Skeletal muscle satellite cell (primary cell): Measurements from ENCODE around the gene ITPR3.

ENCODE experiments used
- H3K27me3 ChIP-seq: 2 replicates; pipeline ENCODE4 v1.7.0; 2013; ENCODE audit warnings: low read length; ENCODE audit not compliant: control insufficient read depth, insufficient read depth
- H3K36me3 ChIP-seq: 2 replicates; pipeline ENCODE4 v1.7.0; 2013; ENCODE audit warnings: mild to moderate bottlenecking, control low read depth, low read length; ENCODE audit not compliant: insufficient read depth
- H3K4me1 ChIP-seq: 2 replicates; pipeline ENCODE4 v1.7.0; 2013; ENCODE audit warnings: low read length; ENCODE audit not compliant: control insufficient read depth, insufficient read depth
- H3K4me2 ChIP-seq: 2 replicates; pipeline ENCODE4 v1.7.0; 2013; ENCODE audit warnings: mild to moderate bottlenecking, low read length
- H3K4me3 ChIP-seq: 2 replicates; pipeline ENCODE4 v1.7.0; 2013; ENCODE audit warnings: low read length
- H3K9ac ChIP-seq: 2 replicates; pipeline ENCODE4 v1.7.0; 2013; ENCODE audit warnings: mild to moderate bottlenecking, low read depth, low read length, moderate library complexity
- H3K9me3 ChIP-seq: replicated peaks from 2 replicates; pipeline ENCODE4 v1.7.0; 2013; ENCODE audit warnings: mild to moderate bottlenecking, control low read depth, low read length

ITPR3 gene

GRCh38 chr6:33583591-33584155 is 37.4 kb upstream of the ITPR3 start:
- Histone ChIP-seq H3K36me3 (no peaks in the 10 kb centered on the region), H3K9me3 (no peaks in the 10 kb centered on the region), H3K27me3 (no peaks in the 10 kb centered on the region), H3K9ac (no peak overlapping the region), H3K4me3 (no peak overlapping the region), H3K4me2 (no peak overlapping the region), H3K4me1 (peaks cover 14% of the 10 kb centered on the region)

DNA sequence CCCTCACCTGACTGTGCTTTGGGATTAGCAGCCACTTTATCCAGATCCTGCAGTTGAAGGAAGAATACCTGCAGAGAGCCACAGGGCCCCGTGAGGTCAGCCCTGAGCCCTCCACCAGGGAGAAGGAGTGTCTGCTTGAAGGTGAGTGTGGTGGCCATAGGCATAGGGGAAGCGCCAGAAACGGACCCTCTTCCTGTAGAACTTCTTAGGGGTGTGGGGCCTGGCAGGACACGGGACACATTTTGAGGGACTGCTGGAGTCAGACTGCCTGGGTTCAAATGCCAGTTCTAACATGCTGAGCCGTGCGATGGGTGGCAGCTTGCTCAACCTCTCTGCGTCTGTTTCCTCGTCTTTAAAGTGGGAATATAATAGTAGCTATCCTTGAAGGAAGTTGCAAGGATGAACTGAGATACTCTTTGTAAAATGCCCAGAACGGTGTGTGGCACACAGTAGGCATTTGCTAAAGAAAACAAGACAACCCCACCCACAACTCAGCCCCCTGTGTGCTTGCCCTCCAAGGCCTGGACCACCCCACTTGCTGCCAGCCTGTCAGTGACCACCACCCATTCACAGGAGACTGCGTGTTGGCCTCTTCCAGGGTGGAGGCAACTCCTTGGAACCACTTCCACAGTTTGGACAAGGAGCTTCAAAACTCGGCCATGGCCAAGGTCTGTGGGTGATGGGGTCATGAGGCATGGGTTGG is 36.3 kb upstream of the ITPR3 start:
- Histone ChIP-seq H3K4me3 (no peak overlapping the region), H3K27me3 (no peaks in the 10 kb centered on the region), H3K4me2 (no peak overlapping the region), H3K9me3 (no peaks in the 10 kb centered on the region), H3K36me3 (no peaks in the 10 kb centered on the region), H3K9ac (no peak overlapping the region), H3K4me1 (peaks cover 15% of the 10 kb centered on the region)

DNA sequence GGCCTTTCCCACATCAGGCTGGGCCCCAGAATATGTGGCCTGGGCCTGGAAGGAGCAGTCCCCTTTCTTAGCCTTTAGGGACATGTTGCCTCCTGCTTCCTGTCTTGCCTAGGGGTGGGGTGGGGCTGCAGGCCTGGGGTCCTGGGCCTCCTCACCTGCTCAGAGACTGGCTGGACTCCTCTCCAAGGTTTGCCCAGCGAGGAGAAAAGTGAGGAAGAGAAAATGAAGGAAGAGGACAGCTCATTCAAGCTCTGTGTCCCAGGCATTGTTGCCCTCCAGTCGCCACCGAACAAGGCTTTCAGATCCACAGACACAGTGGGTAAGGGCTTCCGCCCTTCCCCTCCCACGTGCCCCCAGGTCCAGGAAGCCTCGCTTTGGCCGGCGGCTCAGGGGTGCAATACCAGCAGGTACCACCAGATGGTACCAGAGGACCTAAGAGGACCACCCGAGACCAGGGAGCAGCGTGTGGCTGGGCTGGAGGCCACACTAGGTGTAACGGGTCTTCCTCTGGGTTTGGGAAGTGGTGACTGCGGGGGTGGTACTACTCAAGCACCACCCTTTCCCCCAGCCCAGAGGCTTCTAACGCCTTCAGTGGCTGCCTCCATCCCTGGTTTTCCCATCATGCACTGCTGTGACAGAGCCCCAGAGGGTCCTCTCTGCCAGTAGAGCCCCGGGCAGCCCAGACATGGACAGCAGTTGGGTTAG is 35.6 kb upstream of the ITPR3 start:
- peak overlapping the region; percentile 7 for H3K9ac ChIP-seq
- peaks cover 19% of the 10 kb centered on the region for H3K4me1 ChIP-seq
- H3K36me3 ChIP-seq: no peaks in the 10 kb centered on the region
- no peaks in the 10 kb centered on the region for H3K9me3 ChIP-seq
- no peaks in the 10 kb centered on the region for H3K27me3 ChIP-seq
- peak overlapping the region; percentile 46 for H3K4me3 ChIP-seq
- H3K4me2 ChIP-seq: peak overlapping the region; percentile 69

DNA sequence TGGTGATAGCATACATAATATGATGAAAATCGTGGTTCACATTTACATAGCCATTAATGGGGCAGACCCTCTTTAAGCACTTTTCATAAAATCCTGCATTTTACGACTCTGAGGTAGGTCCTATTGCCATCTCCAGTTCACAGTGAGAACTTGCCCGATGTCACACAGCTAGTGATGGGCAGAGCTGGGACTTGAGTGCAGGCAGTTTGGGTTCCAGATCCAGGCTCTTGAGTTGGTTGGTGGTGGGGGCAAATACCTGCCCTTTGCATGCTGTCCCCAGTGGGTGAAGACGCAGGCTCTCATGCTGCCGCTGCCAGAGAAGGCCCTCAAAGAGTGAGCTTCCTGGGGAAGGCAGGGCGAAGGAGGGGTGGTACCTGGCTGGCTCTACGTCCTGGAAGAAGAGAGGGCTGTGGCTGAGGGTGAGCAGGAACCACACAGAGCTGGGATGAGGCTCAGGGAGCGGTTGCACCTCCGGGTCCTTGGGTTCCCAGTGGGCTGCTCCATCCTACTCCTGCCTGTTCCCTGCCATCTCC is 34.9 kb upstream of the ITPR3 start:
- H3K4me2 ChIP-seq: peak overlapping the region; percentile 69
- no peaks in the 10 kb centered on the region for H3K27me3 ChIP-seq
- H3K4me3 ChIP-seq: no peak overlapping the region
- no peaks in the 10 kb centered on the region for H3K36me3 ChIP-seq
- peak overlapping the region; percentile 7 for H3K9ac ChIP-seq
- H3K9me3 ChIP-seq: no peaks in the 10 kb centered on the region
- H3K4me1 ChIP-seq: peaks cover 25% of the 10 kb centered on the region

DNA sequence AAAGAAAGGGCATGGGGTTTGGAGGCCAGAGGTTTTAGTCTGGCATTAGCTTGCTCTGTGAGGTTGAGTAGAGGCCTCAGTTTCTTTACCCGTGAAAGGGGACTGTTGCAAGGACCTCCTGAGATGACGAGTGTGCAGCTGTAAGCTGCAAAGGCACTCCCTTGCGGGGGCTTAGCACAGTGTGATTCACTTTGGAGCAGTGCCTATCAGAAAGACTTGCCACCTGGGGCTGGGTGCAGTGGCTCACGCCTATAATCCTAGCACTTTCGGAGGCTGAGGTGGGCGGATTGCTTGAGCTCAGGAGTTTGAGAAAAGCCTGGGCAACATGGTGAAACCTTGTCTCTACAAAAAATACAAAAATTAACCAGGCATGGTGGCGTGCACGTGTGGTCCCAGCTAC is 33.6 kb upstream of the ITPR3 start:
- Histone ChIP-seq H3K36me3 (no peaks in the 10 kb centered on the region), H3K9ac (no peak overlapping the region), H3K4me2 (no peak overlapping the region), H3K9me3 (no peaks in the 10 kb centered on the region), H3K27me3 (no peaks in the 10 kb centered on the region), H3K4me1 (peaks cover 27% of the 10 kb centered on the region), H3K4me3 (no peak overlapping the region)

- Histone ChIP-seq H3K4me1 (peaks cover 27% of the 10 kb centered on the region), H3K9ac (peak overlapping the region; percentile 69), H3K27me3 (no peaks in the 10 kb centered on the region), H3K36me3 (no peaks in the 10 kb centered on the region), H3K9me3 (no peaks in the 10 kb centered on the region), H3K4me2 (no peak overlapping the region), H3K4me3 (no peak overlapping the region)
Measured at GRCh38 chr6:33588894-33589293, 32.2 kb upstream of the ITPR3 start.

DNA sequence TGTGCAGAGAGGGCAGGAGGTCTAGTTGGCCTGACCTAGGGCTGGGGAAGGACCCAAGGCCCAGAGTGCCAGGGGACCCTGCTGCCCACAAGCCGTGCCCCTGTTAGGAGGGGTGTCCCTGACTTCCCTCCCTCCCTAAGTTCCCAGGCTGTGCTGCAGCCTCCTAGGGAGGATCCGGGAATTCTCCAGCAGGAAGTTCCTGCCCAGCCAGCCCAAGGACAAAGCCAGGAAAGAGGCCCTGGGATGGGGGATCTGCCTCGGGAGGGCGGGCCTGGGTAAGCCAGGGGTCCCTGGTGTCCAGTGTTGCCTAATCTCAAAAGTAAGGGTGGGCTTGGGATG is 31.8 kb upstream of the ITPR3 start:
- Histone ChIP-seq H3K4me2 (peak overlapping the region; percentile 67), H3K27me3 (no peaks in the 10 kb centered on the region), H3K4me1 (peaks cover 27% of the 10 kb centered on the region), H3K9me3 (no peaks in the 10 kb centered on the region), H3K36me3 (no peaks in the 10 kb centered on the region), H3K4me3 (no peak overlapping the region), H3K9ac (peak overlapping the region; percentile 69)

DNA sequence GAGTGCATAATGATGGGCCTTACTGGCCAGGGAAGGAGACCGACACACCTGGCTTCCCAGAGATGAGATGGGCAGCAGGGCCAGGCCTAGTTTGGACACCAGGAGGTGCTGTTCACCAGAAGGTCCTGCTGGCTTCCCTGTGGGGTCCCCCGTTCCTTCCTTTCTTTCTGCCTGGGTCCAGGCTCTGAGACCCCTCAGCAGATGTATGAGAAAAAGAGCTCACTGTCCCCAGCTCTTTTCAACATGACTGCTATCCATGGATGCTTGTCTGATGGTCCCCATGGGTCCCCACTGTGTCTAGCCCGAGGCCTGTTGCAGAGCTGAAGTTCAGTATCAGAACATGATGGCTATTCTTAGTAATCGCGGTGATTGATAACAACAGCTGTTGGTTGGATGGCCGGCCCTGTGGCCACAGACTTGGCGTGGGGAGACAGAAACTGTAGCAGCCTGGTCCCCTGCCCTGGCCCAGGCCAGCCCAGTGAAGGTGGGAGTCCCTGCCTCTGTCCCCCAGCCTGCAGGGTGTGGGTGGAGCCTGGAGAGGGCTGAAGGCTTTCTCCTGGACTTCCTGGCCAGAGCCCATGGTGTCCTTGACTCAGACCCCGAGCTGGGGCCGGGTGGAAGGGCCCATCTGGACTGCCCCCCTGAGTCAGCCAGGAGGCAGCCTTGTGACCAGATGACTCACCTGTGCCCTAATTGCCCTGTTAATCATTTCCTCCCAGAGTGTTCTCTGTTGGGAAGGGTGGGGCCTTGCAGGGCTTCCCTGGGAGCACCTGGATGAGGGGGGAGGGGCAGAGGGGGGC is 31.2 kb upstream of the ITPR3 start:
- H3K4me3 ChIP-seq: peak overlapping the region; percentile 3
- H3K36me3 ChIP-seq: no peaks in the 10 kb centered on the region
- peak overlapping the region; percentile 78 for H3K9ac ChIP-seq
- no peaks in the 10 kb centered on the region for H3K27me3 ChIP-seq
- peaks cover 27% of the 10 kb centered on the region for H3K4me1 ChIP-seq
- H3K4me2 ChIP-seq: peak overlapping the region; percentile 67
- H3K9me3 ChIP-seq: no peaks in the 10 kb centered on the region

GRCh38 chr6:33590531-33591198 is 30.5 kb upstream of the ITPR3 start:
- H3K4me2 ChIP-seq: peak overlapping the region; percentile 57
- H3K27me3 ChIP-seq: no peaks in the 10 kb centered on the region
- peaks cover 31% of the 10 kb centered on the region for H3K4me1 ChIP-seq
- H3K4me3 ChIP-seq: peak overlapping the region; percentile 32
- H3K36me3 ChIP-seq: no peaks in the 10 kb centered on the region
- peak overlapping the region; percentile 78 for H3K9ac ChIP-seq
- no peaks in the 10 kb centered on the region for H3K9me3 ChIP-seq

- H3K9me3 ChIP-seq: no peaks in the 10 kb centered on the region
- H3K4me1 ChIP-seq: peaks cover 28% of the 10 kb centered on the region
- H3K9ac ChIP-seq: peak overlapping the region; percentile 78
Measured at GRCh38 chr6:33591424-33592032, 29.6 kb upstream of the ITPR3 start.

More at GRCh38 chr6:33591424-33592032, 29.6 kb upstream of the ITPR3 start:
- no peak overlapping the region for H3K4me3 ChIP-seq
- H3K36me3 ChIP-seq: no peaks in the 10 kb centered on the region
- no peaks in the 10 kb centered on the region for H3K27me3 ChIP-seq
- H3K4me2 ChIP-seq: no peak overlapping the region
